GM06990 (cell line): ENCODE results near the gene LAMA5.

Experiments used
- DNase-seq: peaks from one replicate; pipeline ENCODE4 v3.0.0-alpha.2; 2011; ENCODE audit not compliant: insufficient read length; ENCODE audit errors: extremely low read depth
- H3K27me3 ChIP-seq: replicated peaks from 2 replicates; pipeline ENCODE4 v1.6.0; 2011; ENCODE audit warnings: low read length; ENCODE audit not compliant: control insufficient read depth, insufficient read depth
- H3K36me3 ChIP-seq: 2 replicates; pipeline ENCODE4 v1.5.1; 2011; ENCODE audit warnings: low read length; ENCODE audit not compliant: control insufficient read depth, insufficient read depth
- H3K4me3 ChIP-seq: replicated peaks from 2 replicates; pipeline ENCODE4 v1.5.1; 2011; ENCODE audit warnings: low read depth, mild to moderate bottlenecking, control low read depth, low read length
- TF ChIP-seq, protein P1 (sequence below): IDR thresholded peaks from 2 replicates; pipeline ENCODE4 v1.5.1; 2011; ENCODE audit warnings: low read length, control low read depth, mild to moderate bottlenecking, inconsistent platforms; ENCODE audit not compliant: insufficient read depth, poor library complexity, severe bottlenecking

LAMA5 gene

DNA sequence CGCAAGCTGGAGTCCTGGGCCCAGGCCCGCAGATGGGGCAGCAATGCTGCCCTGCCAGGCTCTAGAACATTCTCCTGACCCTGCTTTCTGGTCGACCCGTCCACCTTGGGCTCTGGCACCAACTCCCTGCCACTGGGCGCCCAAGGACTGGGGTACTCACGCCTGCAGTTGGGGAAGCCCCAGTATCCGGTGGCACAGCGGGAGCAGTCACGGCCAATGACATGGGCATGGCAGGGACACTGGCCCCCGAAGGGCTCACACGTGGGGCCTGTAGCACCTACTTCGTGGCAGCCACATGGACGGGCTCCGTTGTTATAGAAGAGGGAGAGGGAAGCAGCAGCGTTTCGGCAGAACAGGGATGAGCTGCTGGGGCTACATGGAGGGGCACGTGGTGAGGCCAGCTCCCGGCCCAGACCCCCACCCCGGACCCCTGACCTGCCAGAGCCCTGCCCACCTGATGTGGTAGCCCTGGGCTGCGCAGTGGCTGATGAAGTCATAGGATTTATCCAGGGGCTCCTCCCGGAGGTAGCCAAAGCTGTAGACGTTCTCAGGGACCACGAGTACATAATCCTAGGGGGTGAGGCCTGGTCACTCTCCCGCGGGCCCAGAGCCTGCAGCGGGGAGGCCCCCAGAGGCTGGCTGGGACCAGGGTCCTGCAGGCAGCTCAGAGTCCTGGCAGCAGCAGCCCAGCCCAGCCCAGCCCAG lies 38.3 kb downstream of the LAMA5 start:
- Histone ChIP-seq H3K36me3 (no peaks in the 10 kb centered on the region; the same call in 1 of the 2 replicates), H3K4me3 (no peak overlapping the region), H3K27me3 (no peaks in the 10 kb centered on the region)
- no peak for DNase-seq
- TF ChIP-seq, protein P1, sequence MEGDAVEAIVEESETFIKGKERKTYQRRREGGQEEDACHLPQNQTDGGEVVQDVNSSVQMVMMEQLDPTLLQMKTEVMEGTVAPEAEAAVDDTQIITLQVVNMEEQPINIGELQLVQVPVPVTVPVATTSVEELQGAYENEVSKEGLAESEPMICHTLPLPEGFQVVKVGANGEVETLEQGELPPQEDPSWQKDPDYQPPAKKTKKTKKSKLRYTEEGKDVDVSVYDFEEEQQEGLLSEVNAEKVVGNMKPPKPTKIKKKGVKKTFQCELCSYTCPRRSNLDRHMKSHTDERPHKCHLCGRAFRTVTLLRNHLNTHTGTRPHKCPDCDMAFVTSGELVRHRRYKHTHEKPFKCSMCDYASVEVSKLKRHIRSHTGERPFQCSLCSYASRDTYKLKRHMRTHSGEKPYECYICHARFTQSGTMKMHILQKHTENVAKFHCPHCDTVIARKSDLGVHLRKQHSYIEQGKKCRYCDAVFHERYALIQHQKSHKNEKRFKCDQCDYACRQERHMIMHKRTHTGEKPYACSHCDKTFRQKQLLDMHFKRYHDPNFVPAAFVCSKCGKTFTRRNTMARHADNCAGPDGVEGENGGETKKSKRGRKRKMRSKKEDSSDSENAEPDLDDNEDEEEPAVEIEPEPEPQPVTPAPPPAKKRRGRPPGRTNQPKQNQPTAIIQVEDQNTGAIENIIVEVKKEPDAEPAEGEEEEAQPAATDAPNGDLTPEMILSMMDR = no peak

DNA sequence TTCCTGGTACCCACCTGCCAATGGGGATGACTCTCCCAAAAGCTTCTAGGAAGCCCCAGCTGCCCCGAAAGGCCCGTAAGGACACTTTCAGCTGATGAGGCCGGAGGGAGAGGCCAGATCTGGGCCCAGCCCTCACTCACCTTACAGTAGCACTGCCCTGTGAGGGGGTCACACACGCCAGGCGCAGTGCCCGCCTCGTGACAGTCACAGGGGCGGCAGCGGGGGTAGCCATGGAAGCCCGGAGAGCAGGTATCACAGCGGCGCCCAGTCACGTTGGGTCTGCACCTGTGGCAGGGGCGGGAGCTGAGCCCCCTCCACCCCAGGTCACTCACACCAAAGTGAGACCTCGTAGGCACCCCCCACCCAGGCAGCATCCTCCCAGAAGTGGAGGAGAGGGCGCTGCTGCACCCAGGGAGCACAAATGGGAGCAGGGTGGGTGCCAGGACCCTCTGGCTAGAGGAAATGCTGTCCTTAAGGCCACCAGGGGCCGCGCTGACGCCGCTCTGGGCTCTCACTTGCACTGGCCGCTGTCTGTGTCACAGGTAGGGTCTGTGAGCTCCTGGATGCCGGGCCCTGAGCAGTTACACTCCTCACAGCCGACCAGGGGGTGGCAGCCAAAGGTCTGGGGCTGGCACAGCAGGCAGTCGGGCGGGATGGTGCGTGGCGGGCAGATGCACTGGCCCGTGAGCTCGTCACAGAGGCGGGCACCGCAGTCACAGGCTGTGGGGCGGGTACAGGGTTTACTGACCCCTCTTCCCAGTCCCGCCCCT lies 39.2 kb downstream of the LAMA5 start:
- Histone ChIP-seq H3K36me3 (no peaks in the 10 kb centered on the region; the same call in 1 of the 2 replicates), H3K27me3 (no peaks in the 10 kb centered on the region), H3K4me3 (no peak overlapping the region)
- TF ChIP-seq, protein P1 = peak; percentile 1
- DNase-seq = no peak

DNA sequence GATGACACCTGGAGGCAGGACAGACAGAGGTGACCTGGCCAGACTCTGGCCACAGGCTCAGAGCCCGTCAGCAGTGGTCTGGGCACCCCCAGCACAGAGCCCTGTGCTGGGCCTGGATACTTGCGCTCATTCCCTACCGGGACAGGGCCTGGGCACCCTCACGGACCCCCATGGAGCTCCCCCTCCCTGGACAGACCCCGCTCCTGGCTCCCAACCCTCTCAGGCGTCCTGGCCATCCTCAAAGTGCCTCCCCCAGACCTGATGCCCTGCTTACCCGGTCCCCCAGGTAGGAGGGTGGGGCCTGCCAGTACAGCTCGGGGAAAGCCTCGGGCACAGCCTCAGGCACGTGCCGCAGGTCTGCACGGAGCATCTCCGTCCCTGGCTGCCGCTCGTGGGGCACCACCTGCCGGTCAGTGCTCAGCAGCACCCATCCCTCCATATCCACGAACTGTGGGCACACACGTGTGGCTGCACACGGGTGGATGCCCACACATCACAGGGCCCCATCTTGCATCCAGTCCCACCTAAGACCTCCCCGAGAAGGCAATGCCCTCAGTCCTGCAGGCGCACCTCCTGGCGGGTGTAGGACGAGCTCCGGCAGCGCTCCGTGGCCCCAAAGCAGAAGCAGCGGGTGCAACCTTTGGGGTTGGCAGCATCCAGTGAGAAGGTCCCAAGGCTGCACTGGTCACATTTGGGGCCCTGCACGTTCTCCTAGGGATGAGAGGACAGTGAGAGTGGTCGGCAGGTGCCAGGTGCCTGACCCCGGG lies 40.0 kb downstream of the LAMA5 start:
- no peaks in the 10 kb centered on the region; the same call in 1 of the 2 replicates for H3K36me3 ChIP-seq
- no peaks in the 10 kb centered on the region for H3K27me3 ChIP-seq
- TF ChIP-seq, protein P1 = no peak
- no peak overlapping the region for H3K4me3 ChIP-seq
- no peak for DNase-seq

DNA sequence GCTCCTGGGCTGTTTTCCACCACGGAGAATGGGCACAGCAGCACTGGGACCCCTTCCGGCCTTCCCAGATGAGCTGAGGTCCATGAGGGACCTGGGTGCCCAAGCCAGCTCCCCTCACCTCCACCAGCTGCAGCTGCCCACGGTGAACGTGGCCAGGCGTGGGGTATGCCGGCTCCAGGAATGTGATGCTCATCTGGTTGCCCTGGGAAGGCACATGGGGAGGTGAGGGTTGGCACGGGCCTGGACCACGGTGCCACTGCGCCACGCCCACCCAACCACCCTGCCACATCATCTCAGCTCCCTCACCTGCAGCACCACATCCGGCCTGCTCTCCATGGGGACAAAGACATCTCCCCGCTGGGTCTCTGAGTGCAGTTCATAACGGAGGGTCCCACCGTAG lies 40.6 kb downstream of the LAMA5 start:
- Histone ChIP-seq H3K4me3 (no peak overlapping the region), H3K36me3 (no peaks in the 10 kb centered on the region), H3K27me3 (no peaks in the 10 kb centered on the region)
- no peak for DNase-seq
- TF ChIP-seq, protein P1 = no peak

DNA sequence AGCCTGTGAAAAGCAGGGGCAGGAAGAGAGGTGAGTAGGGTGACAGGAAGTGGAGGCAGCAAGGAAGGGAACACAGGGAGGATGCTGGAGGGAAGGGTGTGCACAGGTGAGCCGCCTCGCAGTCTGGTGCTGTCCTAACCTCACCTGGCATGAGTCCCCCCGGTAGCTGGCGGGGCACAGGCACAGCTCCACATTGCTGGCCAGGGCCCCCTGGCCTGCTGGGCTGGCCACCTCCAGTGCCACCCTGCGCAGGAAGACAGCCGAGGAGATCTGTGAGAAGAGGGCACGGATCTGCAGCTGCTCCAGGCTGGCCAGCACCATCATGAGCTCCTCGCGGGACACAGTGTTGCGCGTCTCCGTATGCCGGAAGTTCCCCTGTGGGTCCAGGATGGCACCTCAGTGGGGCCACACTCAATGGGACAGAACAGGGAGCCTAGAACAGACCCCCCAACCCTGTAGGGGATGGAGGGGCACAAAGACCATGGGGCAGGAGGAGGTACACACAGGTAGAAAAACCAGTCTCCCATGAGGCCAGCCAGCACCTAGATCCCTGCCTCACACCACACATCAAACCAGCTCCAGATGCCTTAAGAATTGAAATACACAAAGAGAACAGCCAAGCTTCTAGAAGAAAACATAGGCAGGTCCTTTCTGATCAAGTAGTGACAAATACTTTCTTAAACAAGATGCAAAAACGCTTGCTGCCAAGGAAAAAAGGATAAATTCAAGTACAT lies 41.8 kb downstream of the LAMA5 start:
- DNase-seq = no peak
- no peak overlapping the region for H3K4me3 ChIP-seq
- TF ChIP-seq, protein P1 = no peak
- no peaks in the 10 kb centered on the region for H3K36me3 ChIP-seq
- H3K27me3 ChIP-seq = no peaks in the 10 kb centered on the region
